Right lobe of liver (tissue), 4 donors: ENCODE data around the gene ZNF684.

Experiments used
- POLR2A ChIP-seq: fragments of 450-650 bp; IDR thresholded peaks from one replicate; pipeline ENCODE4 v1.6.1; 2017; ENCODE audit warnings: antibody characterized with exemption, mild to moderate bottlenecking
- TF ChIP-seq, protein P1 (sequence below), 4 donors: fragments of 200-600 bp in 3 of 4; fragments of 450-650 bp in 1 of 4; IDR thresholded peaks; one replicate each; pipeline versions ENCODE4 v1.5.1 to v1.8.0; 2016 to 2022; ENCODE audit warnings: antibody characterized with exemption in 4 of 4, mild to moderate bottlenecking in 2 of 4
- donor health status: DM: no; HTN: no; CAD: no.
- donor health status: DM: no; HTN: no; CAD: no.
- donor health status: DM: no; HTN: yes; CAD: no.

DNA sequence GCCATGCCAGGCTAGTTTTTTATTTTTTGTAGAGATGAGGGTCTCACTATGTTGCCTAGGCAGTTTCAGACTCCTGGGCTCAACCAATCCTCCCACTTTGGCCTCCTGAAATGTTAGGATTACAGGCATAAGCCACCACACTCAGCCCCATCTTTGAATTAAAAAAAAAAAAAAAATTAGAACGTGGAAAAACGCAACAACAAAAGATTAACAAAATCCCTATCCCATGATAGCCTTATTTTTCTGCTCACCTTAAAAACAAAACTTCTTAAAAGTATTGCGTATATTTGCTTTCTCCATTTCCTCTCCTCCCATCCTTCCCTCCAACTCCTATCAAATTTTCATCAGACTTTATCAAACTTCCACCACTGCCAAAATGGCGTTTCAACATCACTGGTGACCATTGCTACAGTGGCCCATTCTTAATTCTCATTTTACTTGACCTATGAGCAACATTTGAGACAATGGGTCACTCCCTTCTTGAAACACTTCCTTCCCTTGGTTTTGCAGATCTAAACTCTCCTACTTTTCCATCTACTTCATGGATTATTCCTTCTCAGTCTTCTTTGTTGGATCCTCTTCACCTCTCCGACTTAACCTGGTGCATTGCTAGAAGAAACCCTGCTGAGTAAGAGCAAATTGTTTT, 579 bp upstream of the ZNF684 start:
- TF ChIP-seq, protein P1, sequence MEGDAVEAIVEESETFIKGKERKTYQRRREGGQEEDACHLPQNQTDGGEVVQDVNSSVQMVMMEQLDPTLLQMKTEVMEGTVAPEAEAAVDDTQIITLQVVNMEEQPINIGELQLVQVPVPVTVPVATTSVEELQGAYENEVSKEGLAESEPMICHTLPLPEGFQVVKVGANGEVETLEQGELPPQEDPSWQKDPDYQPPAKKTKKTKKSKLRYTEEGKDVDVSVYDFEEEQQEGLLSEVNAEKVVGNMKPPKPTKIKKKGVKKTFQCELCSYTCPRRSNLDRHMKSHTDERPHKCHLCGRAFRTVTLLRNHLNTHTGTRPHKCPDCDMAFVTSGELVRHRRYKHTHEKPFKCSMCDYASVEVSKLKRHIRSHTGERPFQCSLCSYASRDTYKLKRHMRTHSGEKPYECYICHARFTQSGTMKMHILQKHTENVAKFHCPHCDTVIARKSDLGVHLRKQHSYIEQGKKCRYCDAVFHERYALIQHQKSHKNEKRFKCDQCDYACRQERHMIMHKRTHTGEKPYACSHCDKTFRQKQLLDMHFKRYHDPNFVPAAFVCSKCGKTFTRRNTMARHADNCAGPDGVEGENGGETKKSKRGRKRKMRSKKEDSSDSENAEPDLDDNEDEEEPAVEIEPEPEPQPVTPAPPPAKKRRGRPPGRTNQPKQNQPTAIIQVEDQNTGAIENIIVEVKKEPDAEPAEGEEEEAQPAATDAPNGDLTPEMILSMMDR (IDR thresholded peaks at IDR 0.05): no peak
- no peak for TF ChIP-seq POLR2A
